ENCODE results near the gene TNNI3.

The TNNI3 gene

DNA sequence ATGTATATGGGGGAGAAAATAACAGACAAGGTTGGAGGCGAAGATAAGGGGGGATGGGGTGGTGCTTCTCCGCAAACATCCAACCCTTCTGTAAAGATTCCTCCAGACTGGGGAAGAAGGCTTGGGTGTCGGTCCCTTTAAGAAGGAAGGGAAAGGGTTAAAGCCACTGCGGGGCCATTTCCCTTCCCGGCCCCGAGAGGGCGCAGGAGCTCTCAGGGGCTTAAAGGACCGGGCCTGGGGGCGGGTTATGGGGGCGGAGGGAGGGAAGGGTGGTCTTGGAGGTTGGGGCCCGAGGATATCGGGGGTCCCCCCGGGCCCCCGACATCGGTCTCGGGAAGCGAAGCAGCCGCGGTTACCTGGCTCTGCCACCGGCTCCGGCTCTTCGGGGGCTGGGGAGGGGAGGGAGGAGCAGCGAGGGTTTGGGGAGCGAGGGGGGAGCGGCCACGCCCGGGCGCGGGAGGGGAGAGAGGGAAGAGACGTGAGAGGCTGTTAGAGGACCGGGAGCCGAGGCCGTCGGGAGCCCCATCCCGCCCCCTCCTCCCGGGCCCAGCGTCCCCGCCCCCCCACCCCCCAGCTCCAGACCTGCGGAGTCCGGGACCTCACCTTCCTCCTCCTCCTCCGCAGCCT, 11.3 kb downstream of the TNNI3 start:
- peak; percentile 85 for DNase-seq

DNA sequence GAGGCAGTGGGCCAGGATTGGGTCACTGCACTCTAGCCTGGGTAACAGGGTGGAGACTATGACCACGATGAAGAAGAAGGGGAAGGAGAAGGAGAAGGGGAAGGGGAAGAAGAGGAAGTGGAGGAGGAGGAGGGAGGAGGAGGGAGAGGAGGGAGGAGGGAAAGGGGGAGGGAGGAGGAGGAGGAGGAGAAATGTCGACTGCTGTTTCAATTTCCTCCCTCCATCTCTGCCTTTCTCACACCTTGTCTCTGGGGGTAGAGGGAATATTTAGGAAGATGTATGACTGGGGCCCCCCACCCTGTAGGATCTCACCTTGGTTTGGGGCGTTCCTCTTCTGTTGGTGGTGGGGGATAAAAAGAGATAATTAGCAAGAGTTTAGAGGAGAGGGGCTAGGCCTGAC, 12.3 kb downstream of the TNNI3 start:
- DNase-seq: no peak

- DNase-seq: peak; percentile 54
Observed at GRCh38 chr19:55141696-55142095, 15.8 kb downstream of the TNNI3 start.

DNA sequence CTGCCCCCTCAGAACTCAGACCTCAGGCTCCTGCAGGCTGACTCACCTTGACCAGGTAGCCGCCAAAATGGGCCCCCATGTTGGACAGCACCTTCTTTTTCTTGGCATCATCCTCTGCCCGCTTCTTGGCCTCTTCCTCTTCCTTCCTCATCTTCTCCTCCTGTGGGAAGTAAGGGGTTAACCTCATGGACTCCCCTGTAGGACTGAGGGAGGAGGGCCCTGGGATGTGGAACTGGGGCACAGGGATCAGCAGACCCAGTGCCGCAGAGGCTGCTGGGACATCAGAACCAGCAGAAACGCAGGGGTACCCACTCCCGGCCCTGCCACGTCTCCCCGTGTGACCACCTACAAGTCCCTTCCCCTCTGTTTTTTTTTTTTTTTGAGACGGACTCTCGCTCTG, 19.6 kb downstream of the TNNI3 start:
- no peak for DNase-seq

GRCh38 chr19:55136399-55137102, 21.0 kb downstream of the TNNI3 start:
- DNase-seq: no peak

- no peak for DNase-seq
Observed at GRCh38 chr19:55134736-55135135, 22.8 kb downstream of the TNNI3 start.

- no peak for DNase-seq
Observed at GRCh38 chr19:55133639-55134444, 23.7 kb downstream of the TNNI3 start.

- no peak for DNase-seq
Observed at GRCh38 chr19:55132453-55133129, 24.9 kb downstream of the TNNI3 start.

DNA sequence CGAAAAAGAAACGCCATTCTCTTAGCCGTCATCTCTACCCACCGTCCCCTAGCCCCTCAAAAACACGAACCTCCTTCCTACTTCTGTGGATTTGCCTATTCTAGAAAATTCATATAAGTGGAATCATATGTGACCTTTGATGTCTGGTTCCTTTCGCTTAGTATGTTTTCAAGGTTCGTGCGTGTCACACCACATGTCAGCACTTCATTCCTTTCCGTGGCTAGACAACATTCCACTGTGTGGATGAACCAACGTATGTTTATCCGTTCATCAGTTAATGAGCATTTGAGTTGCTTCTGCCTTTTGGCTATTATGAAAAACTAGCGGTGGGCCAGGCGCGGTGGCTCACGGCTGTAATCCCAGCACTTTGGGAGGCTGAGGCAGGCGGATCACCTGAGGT, 26.1 kb downstream of the TNNI3 start:
- no peak for DNase-seq

GRCh38 chr19:55119053-55119452, 38.5 kb downstream of the TNNI3 start:
- no peak for DNase-seq

DNA sequence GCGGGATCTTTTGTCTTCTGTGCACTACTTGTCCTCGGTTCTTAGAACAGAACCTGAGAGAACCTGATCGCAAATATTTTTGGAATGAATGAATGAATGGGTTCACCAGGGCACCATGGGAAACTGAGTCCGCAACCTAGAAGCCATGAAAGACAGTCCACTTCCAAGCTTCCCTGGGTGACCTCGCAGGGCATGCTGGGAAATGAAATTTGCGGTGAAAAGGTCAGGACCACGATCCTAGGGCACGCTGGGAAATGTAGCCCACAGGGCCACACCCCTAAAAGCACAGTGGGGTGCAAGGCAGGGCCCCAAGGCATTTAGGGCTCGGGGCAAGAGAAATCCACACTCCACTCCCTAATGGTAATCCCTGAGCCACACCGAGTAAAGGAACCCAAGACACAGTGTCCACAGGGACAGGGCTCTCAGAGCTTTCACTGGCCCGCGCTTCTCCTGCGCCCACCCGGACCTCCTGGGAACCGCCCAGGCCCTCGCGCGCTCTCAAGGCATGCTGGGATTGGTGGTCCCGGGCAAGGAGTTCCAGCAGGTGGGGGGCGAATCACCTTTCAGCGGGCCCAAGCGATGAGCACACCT, 39.0 kb downstream of the TNNI3 start:
- peak; percentile 57 for DNase-seq

- DNase-seq: peak; percentile 100
Observed at GRCh38 chr19:55117663-55118391, 39.7 kb downstream of the TNNI3 start.

DNA sequence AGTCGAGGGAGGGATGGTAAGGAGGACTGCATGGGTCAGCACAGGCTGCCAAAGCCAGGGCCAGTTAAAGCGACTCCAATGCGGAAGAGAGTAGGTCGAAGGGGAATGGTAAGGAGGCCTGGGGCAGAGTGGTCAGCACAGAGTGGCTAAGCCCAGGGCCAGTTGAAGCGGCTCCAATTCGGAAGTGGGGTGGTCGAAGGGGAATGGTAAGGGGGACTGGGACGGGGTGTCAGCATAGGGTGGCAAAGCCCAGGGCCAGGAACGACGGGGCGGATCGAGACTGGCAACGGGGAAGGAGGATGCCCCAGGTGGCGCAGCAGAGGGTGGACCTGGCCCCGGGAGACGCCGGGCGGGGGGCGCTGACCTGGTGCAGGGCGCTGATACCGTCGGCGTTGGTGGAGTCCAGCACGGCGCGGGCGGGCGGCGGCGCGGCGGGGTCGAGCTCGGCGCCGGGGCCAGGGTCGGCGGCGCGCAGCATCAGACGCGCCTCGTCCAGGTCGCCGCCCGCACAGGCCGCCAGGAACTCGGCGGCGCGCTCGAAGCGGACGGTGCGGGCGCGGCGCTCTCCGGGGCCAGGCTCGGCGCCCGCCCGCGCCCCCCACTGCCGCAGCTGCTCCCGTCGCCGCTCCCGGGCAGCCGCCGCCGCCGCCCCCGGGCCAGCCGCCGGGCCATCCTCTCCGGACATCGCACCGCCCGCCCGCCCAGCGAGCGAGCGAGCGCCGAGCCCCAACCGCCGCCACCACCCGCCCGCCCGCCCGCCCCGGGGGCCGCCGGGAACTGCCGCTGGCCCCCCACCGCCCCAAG, 40.5 kb downstream of the TNNI3 start, which contains the start of gene PPP1R12C:
Gene PPP1R12C (minus strand): TSS at position 779 of the 804 bp plus-strand sequence. CDS start 94 bp downstream, at position 685.
- peak; percentile 61 for DNase-seq

DNA sequence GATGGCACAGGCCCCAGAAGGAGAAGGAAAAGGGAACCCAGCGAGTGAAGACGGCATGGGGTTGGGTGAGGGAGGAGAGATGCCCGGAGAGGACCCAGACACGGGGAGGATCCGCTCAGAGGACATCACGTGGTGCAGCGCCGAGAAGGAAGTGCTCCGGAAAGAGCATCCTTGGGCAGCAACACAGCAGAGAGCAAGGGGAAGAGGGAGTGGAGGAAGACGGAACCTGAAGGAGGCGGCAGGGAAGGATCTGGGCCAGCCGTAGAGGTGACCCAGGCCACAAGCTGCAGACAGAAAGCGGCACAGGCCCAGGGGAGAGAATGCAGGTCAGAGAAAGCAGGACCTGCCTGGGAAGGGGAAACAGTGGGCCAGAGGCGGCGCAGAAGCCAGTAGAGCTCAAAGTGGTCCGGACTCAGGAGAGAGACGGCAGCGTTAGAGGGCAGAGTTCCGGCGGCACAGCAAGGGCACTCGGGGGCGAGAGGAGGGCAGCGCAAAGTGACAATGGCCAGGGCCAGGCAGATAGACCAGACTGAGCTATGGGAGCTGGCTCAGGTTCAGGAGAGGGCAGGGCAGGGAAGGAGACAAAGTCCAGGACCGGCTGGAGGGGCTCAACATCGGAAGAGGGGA, 41.2 kb downstream of the TNNI3 start:
- peak; percentile 56 for DNase-seq

- no peak for DNase-seq
Observed at GRCh38 chr19:55115446-55116065, 42.0 kb downstream of the TNNI3 start.

DNA sequence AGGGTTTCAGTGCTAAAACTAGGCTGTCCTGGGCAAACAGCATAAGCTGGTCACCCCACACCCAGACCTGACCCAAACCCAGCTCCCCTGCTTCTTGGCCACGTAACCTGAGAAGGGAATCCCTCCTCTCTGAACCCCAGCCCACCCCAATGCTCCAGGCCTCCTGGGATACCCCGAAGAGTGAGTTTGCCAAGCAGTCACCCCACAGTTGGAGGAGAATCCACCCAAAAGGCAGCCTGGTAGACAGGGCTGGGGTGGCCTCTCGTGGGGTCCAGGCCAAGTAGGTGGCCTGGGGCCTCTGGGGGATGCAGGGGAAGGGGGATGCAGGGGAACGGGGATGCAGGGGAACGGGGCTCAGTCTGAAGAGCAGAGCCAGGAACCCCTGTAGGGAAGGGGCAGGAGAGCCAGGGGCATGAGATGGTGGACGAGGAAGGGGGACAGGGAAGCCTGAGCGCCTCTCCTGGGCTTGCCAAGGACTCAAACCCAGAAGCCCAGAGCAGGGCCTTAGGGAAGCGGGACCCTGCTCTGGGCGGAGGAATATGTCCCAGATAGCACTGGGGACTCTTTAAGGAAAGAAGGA, 42.9 kb downstream of the TNNI3 start:
- DNase-seq: no peak

DNA sequence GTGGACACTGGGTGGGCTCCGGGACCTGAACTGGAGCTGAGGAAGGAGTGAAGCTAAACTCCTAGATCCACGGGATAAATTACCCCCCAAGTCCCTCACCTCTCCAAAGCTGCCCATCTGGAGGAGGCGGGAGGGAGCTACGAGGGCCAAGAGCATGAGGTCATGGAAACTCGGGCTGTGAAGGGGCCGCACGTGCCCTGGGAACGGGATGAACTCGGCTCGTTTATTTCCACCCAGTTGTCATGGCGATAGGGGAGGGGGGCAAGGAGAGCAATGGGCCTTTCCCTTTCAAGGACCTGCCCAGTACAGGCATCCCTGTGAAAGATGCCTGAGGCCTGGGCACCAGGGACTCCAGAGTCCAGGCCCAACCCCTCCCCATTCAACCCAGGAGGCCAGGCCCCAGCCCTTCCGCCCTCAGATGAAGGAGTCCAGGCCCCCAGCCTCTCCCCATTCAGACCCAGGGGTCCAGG, 43.9 kb downstream of the TNNI3 start:
- DNase-seq: peak; percentile 19

- DNase-seq: no peak
Observed at GRCh38 chr19:55112777-55113569, 44.6 kb downstream of the TNNI3 start.

GRCh38 chr19:55112246-55112776, 45.2 kb downstream of the TNNI3 start:
- DNase-seq: no peak
